HG03558 (cell line): ENCODE data around the gene CLSTN2.

Experiments
- ATAC-seq: cut with Tn5 transposase; IDR thresholded peaks from one replicate; pipeline ENCODE4 v1.9.1; 2021; ENCODE audit warnings: moderate number of reproducible peaks; ENCODE audit not compliant: unreplicated experiment; ENCODE audit errors: extremely low read depth

CLSTN2 gene

GRCh38 chr3:140088058-140088457 is 153.1 kb downstream of the CLSTN2 start:
- no peak for ATAC-seq

- ATAC-seq, result no peak
These were observed 153.5 kb downstream of the CLSTN2 start for GRCh38 chr3:140088513-140088912.

- no peak for ATAC-seq
These were observed 154.6 kb downstream of the CLSTN2 start for GRCh38 chr3:140089403-140090072.

GRCh38 chr3:140091143-140091542 is 156.2 kb downstream of the CLSTN2 start:
- no peak for ATAC-seq

- no peak for ATAC-seq
These were observed 158.0 kb downstream of the CLSTN2 start for GRCh38 chr3:140092848-140093536.

- no peak for ATAC-seq
These were observed 158.8 kb downstream of the CLSTN2 start for GRCh38 chr3:140093742-140094141.

GRCh38 chr3:140094487-140094886 is 159.5 kb downstream of the CLSTN2 start:
- no peak for ATAC-seq

GRCh38 chr3:140096037-140096436 is 161.1 kb downstream of the CLSTN2 start:
- no peak for ATAC-seq

GRCh38 chr3:140097874-140098635 is 163.1 kb downstream of the CLSTN2 start:
- ATAC-seq, result no peak

- ATAC-seq, result no peak
These were observed 165.5 kb downstream of the CLSTN2 start for GRCh38 chr3:140100479-140100878.

GRCh38 chr3:140103166-140103565 is 168.2 kb downstream of the CLSTN2 start:
- no peak for ATAC-seq

- no peak for ATAC-seq
These were observed 169.1 kb downstream of the CLSTN2 start for GRCh38 chr3:140103986-140104645.

GRCh38 chr3:140113996-140114788 is 179.2 kb downstream of the CLSTN2 start:
- ATAC-seq, result no peak

GRCh38 chr3:140114789-140115080 is 179.8 kb downstream of the CLSTN2 start:
- ATAC-seq, result no peak

- no peak for ATAC-seq
These were observed 182.1 kb downstream of the CLSTN2 start for GRCh38 chr3:140117096-140117526.

- no peak for ATAC-seq
These were observed 187.2 kb downstream of the CLSTN2 start for GRCh38 chr3:140122183-140122582.

- ATAC-seq, result no peak
These were observed 193.2 kb downstream of the CLSTN2 start for GRCh38 chr3:140128217-140128616.

- no peak for ATAC-seq
These were observed 193.6 kb downstream of the CLSTN2 start for GRCh38 chr3:140128631-140129030.

GRCh38 chr3:140129768-140130284 is 194.8 kb downstream of the CLSTN2 start:
- ATAC-seq, result no peak

- no peak for ATAC-seq
These were observed 196.9 kb downstream of the CLSTN2 start for GRCh38 chr3:140131895-140132294.
